ENCODE measurements around the gene FIGNL2. TPM values are rescaled to one million over a fixed set of nuclear protein-coding genes. Genes with fewer than 3 reads are reported as not detected.

Gene FIGNL2
- total and polyA plus RNA-seq, 2 experiments from 2014 or later, result 1.1 to 5.2 TPM

- H4K20me1 ChIP-seq (replicated peaks; ENCODE audit: insufficient read depth), result no peaks in the 10 kb centered on the region; the same call in 1 of the 2 replicates
- Mint-ChIP-seq H3K27me3 (ENCODE audit: insufficient read depth, low read depth, poor library complexity) (peaks cover 33% of the 10 kb centered on the region), H3K36me3 (ENCODE audit: low read depth) (no peaks in the 10 kb centered on the region; the same call in 2 of the 3 replicates), H3K27ac (no peak overlapping the region), H3K4me1 (peaks cover 31% of the 10 kb centered on the region), H3K4me3 (no peak overlapping the region; the same call in 2 of the 3 replicates), H3K9me3 (no peaks in the 10 kb centered on the region; the same call in 1 of the 3 replicates)
- ATAC-seq (no peak), DNase-seq (ENCODE audit: low spot score) (no peak)
- H3K4me1 ChIP-seq (ENCODE audit: insufficient read depth), result peaks cover 25% of the 10 kb centered on the region
- H3K27me3 ChIP-seq (ENCODE audit: insufficient read depth), result peaks cover 73% of the 10 kb centered on the region
- no peak overlapping the region for H3K4me2 ChIP-seq
- H3K9me2 ChIP-seq (ENCODE audit: insufficient read depth), result no peaks in the 10 kb centered on the region
- H3F3A ChIP-seq (replicated peaks; ENCODE audit: low read depth), result peaks cover 13% of the 10 kb centered on the region; the same call in 1 of the 2 replicates
- H3K79me2 ChIP-seq (replicated peaks; ENCODE audit: insufficient read depth), result no peaks in the 10 kb centered on the region
- H3K27ac ChIP-seq (ENCODE audit: low read depth), result no peak overlapping the region
- no peaks in the 10 kb centered on the region for H3K36me3 ChIP-seq (ENCODE audit: insufficient read depth)
- no peak overlapping the region for H2AFZ ChIP-seq
- H3K4me3 ChIP-seq, result no peak overlapping the region
- no peak for TF ChIP-seq ETS1 (IDR thresholded peaks at IDR 0.05)
- no peak for TF ChIP-seq POLR2AphosphoS5 (IDR thresholded peaks at IDR 0.05; ENCODE audit: low read depth)
- no peak for TF ChIP-seq ZNF114 (CRISPR knock-in tag; IDR thresholded peaks at IDR 0.05)
- no peak for TF ChIP-seq EZH2 (IDR thresholded peaks at IDR 0.05; ENCODE audit: low read depth, unreplicated experiment)
- TF ChIP-seq CTCF (conservative IDR thresholded peaks at IDR 0.05; ENCODE audit: low read depth in 2 of 2), result no peak
- no peak for TF ChIP-seq JUNB (IDR thresholded peaks at IDR 0.05; ENCODE audit: unreplicated experiment)
- TF ChIP-seq EZH2phosphoT487 (IDR thresholded peaks at IDR 0.05; ENCODE audit: unreplicated experiment), result no peak
- TF ChIP-seq NANOG (IDR thresholded peaks at IDR 0.05; ENCODE audit: borderline replicate concordance), result no peak
- TF ChIP-seq STAT1 (IDR thresholded peaks at IDR 0.05; ENCODE audit: unreplicated experiment), result no peak
- TF ChIP-seq REST (IDR thresholded peaks at IDR 0.05; ENCODE audit: unreplicated experiment), result no peak
- TF ChIP-seq ZNF331 (CRISPR knock-in tag; IDR thresholded peaks at IDR 0.05; ENCODE audit: low read depth), result no peak
- no peak for TF ChIP-seq ZNF462 (CRISPR knock-in tag; IDR thresholded peaks at IDR 0.05)
Observed at GRCh38 chr12:51817027-51817953, 31.2 kb downstream of the FIGNL2 start.
